Effector memory CD8-positive, alpha-beta T cell (primary cell): Measurements from ENCODE around the gene SCUBE3.

Experiments used
- ATAC-seq: fragments of 150-1000 bp; cut with Tn5 transposase; replicated peaks from 2 replicates; pipeline ENCODE4 v1.10.0; 2021; ENCODE audit warnings: mild to moderate bottlenecking, moderate library complexity
- DNase-seq, 3 experiments: peaks; one replicate each; pipeline ENCODE4 v3.0.0; 2021
- H3K27ac Mint-ChIP-seq, 2 donors: one replicate each; pipeline ENCODE4 v1.8.0; 2022; ENCODE audit warnings: mild to moderate bottlenecking in 2 of 2, mixed read lengths in 2 of 2, moderate library complexity in 2 of 2
- H3K27me3 Mint-ChIP-seq, 2 donors: one replicate each; pipeline ENCODE4 v1.8.0; 2022; ENCODE audit warnings: mixed read lengths in 2 of 2
- H3K36me3 Mint-ChIP-seq: one replicate; pipeline ENCODE4 v1.8.0; 2022; ENCODE audit warnings: mild to moderate bottlenecking, moderate library complexity, mixed read lengths; ENCODE audit not compliant: insufficient read depth
- H3K4me1 Mint-ChIP-seq, 2 donors: one replicate each; pipeline ENCODE4 v1.8.0; 2022; ENCODE audit warnings: low read depth in 2 of 2, mixed read lengths in 2 of 2
- H3K4me3 Mint-ChIP-seq, 2 donors: one replicate each; pipeline ENCODE4 v1.8.0; 2022; ENCODE audit warnings: mild to moderate bottlenecking in 2 of 2, mixed read lengths in 2 of 2, moderate library complexity in 2 of 2
- H3K9me3 Mint-ChIP-seq, 2 donors: one replicate each; pipeline ENCODE4 v1.8.0; 2022; ENCODE audit warnings: mixed read lengths in 2 of 2

Gene SCUBE3

GRCh38 chr6:35206346-35206745 is 7.4 kb upstream of the SCUBE3 start:
- Mint-ChIP-seq H3K27me3 (peaks cover 69 to 84% of the 10 kb centered on the region in 2 donors), H3K4me3 (no peak overlapping the region), H3K4me1 (no peaks in the 10 kb centered on the region), H3K27ac (no peak overlapping the region), H3K9me3 (no peaks in the 10 kb centered on the region), H3K36me3 (no peaks in the 10 kb centered on the region)
- ATAC-seq (no peak), DNase-seq (no peak)

- Mint-ChIP-seq H3K9me3 (no peaks in the 10 kb centered on the region), H3K27ac (no peak overlapping the region), H3K4me3 (no peak overlapping the region), H3K4me1 (peaks cover 0 to 5% of the 10 kb centered on the region in 2 donors), H3K36me3 (peaks cover 2% of the 10 kb centered on the region), H3K27me3 (peaks cover 80 to 84% of the 10 kb centered on the region in 2 donors)
- ATAC-seq: no peak
- no peak for DNase-seq
These were observed 5.3 kb upstream of the SCUBE3 start for GRCh38 chr6:35208419-35208818.

- peaks cover 74 to 80% of the 10 kb centered on the region in 2 donors for H3K27me3 Mint-ChIP-seq
- peaks cover 2% of the 10 kb centered on the region for H3K36me3 Mint-ChIP-seq
These were observed 4.7 kb upstream of the SCUBE3 start for GRCh38 chr6:35209081-35209480.

GRCh38 chr6:35209622-35210247 is 4.0 kb upstream of the SCUBE3 start:
- ATAC-seq: no peak
- H3K36me3 Mint-ChIP-seq: peaks cover 2% of the 10 kb centered on the region
- H3K4me3 Mint-ChIP-seq: no peak overlapping the region
- H3K4me1 Mint-ChIP-seq: peaks cover 0 to 5% of the 10 kb centered on the region in 2 donors
- no peak overlapping the region for H3K27ac Mint-ChIP-seq
- H3K9me3 Mint-ChIP-seq: no peaks in the 10 kb centered on the region
- DNase-seq: no peak
- H3K27me3 Mint-ChIP-seq: peaks cover 73 to 78% of the 10 kb centered on the region in 2 donors

More at GRCh38 chr6:35209081-35209480, 4.7 kb upstream of the SCUBE3 start:
- ATAC-seq: no peak
- Mint-ChIP-seq H3K4me3 (no peak overlapping the region), H3K4me1 (peaks cover 0 to 5% of the 10 kb centered on the region in 2 donors), H3K9me3 (no peaks in the 10 kb centered on the region), H3K27ac (no peak overlapping the region)
- no peak for DNase-seq

- ATAC-seq (no peak), DNase-seq (no peak)
- no peaks in the 10 kb centered on the region for H3K9me3 Mint-ChIP-seq
- no peak overlapping the region for H3K27ac Mint-ChIP-seq
- H3K4me1 Mint-ChIP-seq: peaks cover 4 to 5% of the 10 kb centered on the region in 2 donors
- H3K27me3 Mint-ChIP-seq: peaks cover 83 to 86% of the 10 kb centered on the region in 2 donors
- peak overlapping the region; percentile 76 to 82 for H3K4me3 Mint-ChIP-seq
- peaks cover 2% of the 10 kb centered on the region for H3K36me3 Mint-ChIP-seq
These were observed 411 bp upstream of the SCUBE3 start for GRCh38 chr6:35213298-35213791.

GRCh38 chr6:35214869-35215664 is 1.3 kb downstream of the SCUBE3 start:
- H3K27me3 Mint-ChIP-seq: peaks cover 84 to 88% of the 10 kb centered on the region in 2 donors
- peak overlapping the region; percentile 61 to 62 for H3K4me3 Mint-ChIP-seq
- ATAC-seq (no peak), DNase-seq (no peak)
- peaks cover 4 to 5% of the 10 kb centered on the region in 2 donors for H3K4me1 Mint-ChIP-seq
- H3K36me3 Mint-ChIP-seq: peaks cover 2% of the 10 kb centered on the region
- H3K27ac Mint-ChIP-seq: no peak overlapping the region
- no peaks in the 10 kb centered on the region for H3K9me3 Mint-ChIP-seq

GRCh38 chr6:35215665-35216411 is 2.1 kb downstream of the SCUBE3 start:
- Mint-ChIP-seq H3K4me3 (no peak overlapping the region), H3K27ac (no peak overlapping the region), H3K36me3 (peaks cover 2% of the 10 kb centered on the region), H3K27me3 (peaks cover 77 to 95% of the 10 kb centered on the region in 2 donors), H3K4me1 (peaks cover 4 to 5% of the 10 kb centered on the region in 2 donors), H3K9me3 (no peaks in the 10 kb centered on the region)
- DNase-seq (no peak), ATAC-seq (no peak)

GRCh38 chr6:35216412-35216732 is 2.6 kb downstream of the SCUBE3 start:
- Mint-ChIP-seq H3K4me1 (peaks cover 4 to 5% of the 10 kb centered on the region in 2 donors), H3K27ac (no peak overlapping the region), H3K4me3 (no peak overlapping the region), H3K36me3 (peaks cover 2% of the 10 kb centered on the region), H3K9me3 (no peaks in the 10 kb centered on the region), H3K27me3 (peaks cover 71 to 95% of the 10 kb centered on the region in 2 donors)
- DNase-seq (no peak), ATAC-seq (no peak)

- DNase-seq: no peak
- Mint-ChIP-seq H3K4me1 (peaks cover 4 to 5% of the 10 kb centered on the region in 2 donors), H3K27ac (no peak overlapping the region), H3K27me3 (peaks cover 64 to 91% of the 10 kb centered on the region in 2 donors), H3K9me3 (no peaks in the 10 kb centered on the region), H3K36me3 (peaks cover 2% of the 10 kb centered on the region), H3K4me3 (no peak overlapping the region)
- no peak for ATAC-seq
These were observed 3.4 kb downstream of the SCUBE3 start for GRCh38 chr6:35216851-35217811.

GRCh38 chr6:35218021-35218420 is 4.3 kb downstream of the SCUBE3 start:
- DNase-seq: no peak
- peaks cover 3 to 4% of the 10 kb centered on the region in 2 donors for H3K4me1 Mint-ChIP-seq
- peaks cover 55 to 82% of the 10 kb centered on the region in 2 donors for H3K27me3 Mint-ChIP-seq
- H3K4me3 Mint-ChIP-seq: no peak overlapping the region
- peaks cover under 1% of the 10 kb centered on the region for H3K36me3 Mint-ChIP-seq
- no peaks in the 10 kb centered on the region for H3K9me3 Mint-ChIP-seq
- ATAC-seq: no peak
- H3K27ac Mint-ChIP-seq: no peak overlapping the region

- ATAC-seq: no peak
- Mint-ChIP-seq H3K27ac (no peak overlapping the region), H3K36me3 (no peaks in the 10 kb centered on the region)
These were observed 4.7 kb downstream of the SCUBE3 start for GRCh38 chr6:35218456-35218855.

GRCh38 chr6:35219683-35220326 is 6.0 kb downstream of the SCUBE3 start:
- H3K4me1 Mint-ChIP-seq: peaks cover 0 to 4% of the 10 kb centered on the region in 2 donors
- DNase-seq (no peak), ATAC-seq (no peak)
- no peaks in the 10 kb centered on the region for H3K9me3 Mint-ChIP-seq
- peaks cover 45 to 76% of the 10 kb centered on the region in 2 donors for H3K27me3 Mint-ChIP-seq
- no peak overlapping the region for H3K27ac Mint-ChIP-seq
- H3K4me3 Mint-ChIP-seq: no peak overlapping the region
- H3K36me3 Mint-ChIP-seq: no peaks in the 10 kb centered on the region

More at GRCh38 chr6:35218456-35218855, 4.7 kb downstream of the SCUBE3 start:
- no peak for DNase-seq
- Mint-ChIP-seq H3K4me1 (peaks cover 0 to 4% of the 10 kb centered on the region in 2 donors), H3K9me3 (no peaks in the 10 kb centered on the region), H3K4me3 (no peak overlapping the region), H3K27me3 (peaks cover 50 to 81% of the 10 kb centered on the region in 2 donors)
